ENCODE data around the gene FASTKD3. TPM values are rescaled to one million over a fixed set of nuclear protein-coding genes. Genes with fewer than 3 reads are reported as not detected.
A peak's percentile ranks its signal among the peaks of the same experiment; 100 is the strongest.

FASTKD3 gene
- total and polyA plus RNA-seq, 2 donors: 14.4 to 26.7 TPM

- no peaks in the 10 kb centered on the region for H3K4me1 ChIP-seq (ENCODE audit: control insufficient read depth in 2 of 2, insufficient read depth in 2 of 2, low read length in 2 of 2)
- no peak for DNase-seq (ENCODE audit: low read depth in 6 of 9, low spot score in 9 of 9)
- no peak overlapping the region for H3K4me3 ChIP-seq (ENCODE audit: low read length in 2 of 2)
- WGBS: 96% methylated on average over 18 of the region's 18 CpGs
- no peaks in the 10 kb centered on the region for H3K9me3 ChIP-seq (ENCODE audit: control insufficient read depth in 2 of 2, insufficient read depth in 1 of 2, low read length in 1 of 2)
- H3K27ac ChIP-seq (ENCODE audit: low read depth in 1 of 2, low read length in 1 of 2): no peak overlapping the region
- no peaks in the 10 kb centered on the region for H3K36me3 ChIP-seq (ENCODE audit: control insufficient read depth in 2 of 2, insufficient read depth in 2 of 2, low read length in 1 of 2)
- H3K27me3 ChIP-seq (ENCODE audit: control insufficient read depth in 2 of 2, insufficient read depth in 1 of 2, low read length in 1 of 2): no peaks in the 10 kb centered on the region
Measured at GRCh38 chr5:7824995-7825394, 43.8 kb downstream of the FASTKD3 start.

DNA sequence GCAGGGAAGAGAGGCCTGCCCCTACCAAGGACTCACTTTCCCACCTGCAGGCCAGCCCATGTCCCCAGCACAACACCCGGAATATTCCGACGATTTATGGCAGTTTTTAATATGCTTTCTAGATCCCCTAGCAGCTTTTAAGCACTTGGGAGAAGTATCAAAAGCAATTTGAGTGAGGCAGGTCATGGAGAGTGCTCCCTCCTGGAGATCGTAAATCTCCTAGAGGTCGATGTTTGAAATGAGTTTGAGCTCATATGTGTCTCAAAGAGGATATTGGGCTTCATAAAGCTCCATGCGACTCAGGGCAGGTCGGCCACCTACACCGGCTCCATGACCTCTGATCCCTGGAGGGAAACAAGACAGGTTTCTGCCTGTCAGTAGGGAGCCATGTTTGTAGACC lies 45.2 kb downstream of the FASTKD3 start:
- H3K27me3 ChIP-seq (ENCODE audit: control insufficient read depth in 2 of 2, insufficient read depth in 1 of 2, low read length in 1 of 2): no peaks in the 10 kb centered on the region
- 80% methylated on average over 8 of the region's 8 CpGs for WGBS
- no peaks in the 10 kb centered on the region for H3K36me3 ChIP-seq (ENCODE audit: control insufficient read depth in 2 of 2, insufficient read depth in 2 of 2, low read length in 1 of 2)
- H3K4me1 ChIP-seq (ENCODE audit: control insufficient read depth in 2 of 2, insufficient read depth in 2 of 2, low read length in 2 of 2): no peaks in the 10 kb centered on the region
- no peak for DNase-seq (ENCODE audit: low read depth in 6 of 9, low spot score in 9 of 9)
- H3K9me3 ChIP-seq (ENCODE audit: control insufficient read depth in 2 of 2, insufficient read depth in 1 of 2, low read length in 1 of 2): no peaks in the 10 kb centered on the region
- no peak overlapping the region for H3K4me3 ChIP-seq (ENCODE audit: low read length in 2 of 2)
- no peak overlapping the region for H3K27ac ChIP-seq (ENCODE audit: low read depth in 1 of 2, low read length in 1 of 2)

- DNase-seq (ENCODE audit: low read depth in 6 of 9, low spot score in 9 of 9): no peak
- Histone ChIP-seq H3K4me1 (ENCODE audit: control insufficient read depth in 2 of 2, insufficient read depth in 2 of 2, low read length in 2 of 2) (no peaks in the 10 kb centered on the region), H3K27me3 (ENCODE audit: control insufficient read depth in 2 of 2, insufficient read depth in 1 of 2, low read length in 1 of 2) (no peaks in the 10 kb centered on the region), H3K36me3 (ENCODE audit: control insufficient read depth in 2 of 2, insufficient read depth in 2 of 2, low read length in 1 of 2) (no peaks in the 10 kb centered on the region), H3K9me3 (ENCODE audit: control insufficient read depth in 2 of 2, insufficient read depth in 1 of 2, low read length in 1 of 2) (no peaks in the 10 kb centered on the region), H3K27ac (ENCODE audit: low read depth in 1 of 2, low read length in 1 of 2) (no peak overlapping the region), H3K4me3 (ENCODE audit: low read length in 2 of 2) (no peak overlapping the region)
- 58% methylated on average over 3 of the region's 3 CpGs for WGBS
Measured at GRCh38 chr5:7822449-7822848, 46.4 kb downstream of the FASTKD3 start.

- WGBS: 50% methylated on average over 9 of the region's 9 CpGs
- H3K4me3 ChIP-seq (ENCODE audit: low read length in 2 of 2): no peak overlapping the region
- H3K27me3 ChIP-seq (ENCODE audit: control insufficient read depth in 2 of 2, insufficient read depth in 1 of 2, low read length in 1 of 2): no peaks in the 10 kb centered on the region
- no peaks in the 10 kb centered on the region for H3K4me1 ChIP-seq (ENCODE audit: control insufficient read depth in 2 of 2, insufficient read depth in 2 of 2, low read length in 2 of 2)
- no peak for DNase-seq (ENCODE audit: low read depth in 6 of 9, low spot score in 9 of 9)
- no peaks in the 10 kb centered on the region for H3K9me3 ChIP-seq (ENCODE audit: control insufficient read depth in 2 of 2, insufficient read depth in 1 of 2, low read length in 1 of 2)
- no peaks in the 10 kb centered on the region for H3K36me3 ChIP-seq (ENCODE audit: control insufficient read depth in 2 of 2, insufficient read depth in 2 of 2, low read length in 1 of 2)
- H3K27ac ChIP-seq (ENCODE audit: low read depth in 1 of 2, low read length in 1 of 2): no peak overlapping the region
Measured at GRCh38 chr5:7816535-7816901, 52.3 kb downstream of the FASTKD3 start.

GRCh38 chr5:7815892-7816534 lies 52.8 kb downstream of the FASTKD3 start:
- no peaks in the 10 kb centered on the region for H3K36me3 ChIP-seq (ENCODE audit: control insufficient read depth in 2 of 2, insufficient read depth in 2 of 2, low read length in 1 of 2)

GRCh38 chr5:7814816-7815215 lies 54.0 kb downstream of the FASTKD3 start:
- Histone ChIP-seq H3K27ac (ENCODE audit: low read depth in 1 of 2, low read length in 1 of 2) (no peak overlapping the region), H3K36me3 (ENCODE audit: control insufficient read depth in 2 of 2, insufficient read depth in 2 of 2, low read length in 1 of 2) (no peaks in the 10 kb centered on the region), H3K4me1 (ENCODE audit: control insufficient read depth in 2 of 2, insufficient read depth in 2 of 2, low read length in 2 of 2) (no peaks in the 10 kb centered on the region), H3K4me3 (ENCODE audit: low read length in 2 of 2) (no peak overlapping the region), H3K9me3 (ENCODE audit: control insufficient read depth in 2 of 2, insufficient read depth in 1 of 2, low read length in 1 of 2) (no peaks in the 10 kb centered on the region), H3K27me3 (ENCODE audit: control insufficient read depth in 2 of 2, insufficient read depth in 1 of 2, low read length in 1 of 2) (no peaks in the 10 kb centered on the region)
- DNase-seq (ENCODE audit: low read depth in 6 of 9, low spot score in 9 of 9): no peak
- 96% methylated on average over 10 of the region's 10 CpGs for WGBS

More at GRCh38 chr5:7815892-7816534, 52.8 kb downstream of the FASTKD3 start:
- Histone ChIP-seq H3K27ac (ENCODE audit: low read depth in 1 of 2, low read length in 1 of 2) (no peak overlapping the region), H3K4me3 (ENCODE audit: low read length in 2 of 2) (no peak overlapping the region), H3K27me3 (ENCODE audit: control insufficient read depth in 2 of 2, insufficient read depth in 1 of 2, low read length in 1 of 2) (no peaks in the 10 kb centered on the region), H3K9me3 (ENCODE audit: control insufficient read depth in 2 of 2, insufficient read depth in 1 of 2, low read length in 1 of 2) (no peaks in the 10 kb centered on the region), H3K4me1 (ENCODE audit: control insufficient read depth in 2 of 2, insufficient read depth in 2 of 2, low read length in 2 of 2) (no peaks in the 10 kb centered on the region)
- DNase-seq (ENCODE audit: low read depth in 6 of 9, low spot score in 9 of 9): peak; percentile 3 to 52 (median 17)
- 9% methylated on average over 12 of the region's 12 CpGs for WGBS

- WGBS: 98% methylated on average over 3 of the region's 3 CpGs
- DNase-seq (ENCODE audit: low read depth in 6 of 9, low spot score in 9 of 9): no peak
- H3K36me3 ChIP-seq (ENCODE audit: control insufficient read depth in 2 of 2, insufficient read depth in 2 of 2, low read length in 1 of 2): no peaks in the 10 kb centered on the region
Measured at GRCh38 chr5:7813576-7813975, 55.3 kb downstream of the FASTKD3 start.

GRCh38 chr5:7813007-7813406 lies 55.8 kb downstream of the FASTKD3 start:
- no peaks in the 10 kb centered on the region for H3K36me3 ChIP-seq (ENCODE audit: control insufficient read depth in 2 of 2, insufficient read depth in 2 of 2, low read length in 1 of 2)
- no peaks in the 10 kb centered on the region for H3K4me1 ChIP-seq (ENCODE audit: control insufficient read depth in 2 of 2, insufficient read depth in 2 of 2, low read length in 2 of 2)
- no peaks in the 10 kb centered on the region for H3K27me3 ChIP-seq (ENCODE audit: control insufficient read depth in 2 of 2, insufficient read depth in 1 of 2, low read length in 1 of 2)
- H3K4me3 ChIP-seq (ENCODE audit: low read length in 2 of 2): no peak overlapping the region
- DNase-seq (ENCODE audit: low read depth in 6 of 9, low spot score in 9 of 9): no peak
- H3K27ac ChIP-seq (ENCODE audit: low read depth in 1 of 2, low read length in 1 of 2): no peak overlapping the region
- 93% methylated on average over 2 of the region's 2 CpGs for WGBS
- no peaks in the 10 kb centered on the region for H3K9me3 ChIP-seq (ENCODE audit: control insufficient read depth in 2 of 2, insufficient read depth in 1 of 2, low read length in 1 of 2)

More at GRCh38 chr5:7813576-7813975, 55.3 kb downstream of the FASTKD3 start:
- Histone ChIP-seq H3K27ac (ENCODE audit: low read depth in 1 of 2, low read length in 1 of 2) (no peak overlapping the region), H3K9me3 (ENCODE audit: control insufficient read depth in 2 of 2, insufficient read depth in 1 of 2, low read length in 1 of 2) (no peaks in the 10 kb centered on the region), H3K27me3 (ENCODE audit: control insufficient read depth in 2 of 2, insufficient read depth in 1 of 2, low read length in 1 of 2) (no peaks in the 10 kb centered on the region), H3K4me3 (ENCODE audit: low read length in 2 of 2) (no peak overlapping the region), H3K4me1 (ENCODE audit: control insufficient read depth in 2 of 2, insufficient read depth in 2 of 2, low read length in 2 of 2) (no peaks in the 10 kb centered on the region)

DNA sequence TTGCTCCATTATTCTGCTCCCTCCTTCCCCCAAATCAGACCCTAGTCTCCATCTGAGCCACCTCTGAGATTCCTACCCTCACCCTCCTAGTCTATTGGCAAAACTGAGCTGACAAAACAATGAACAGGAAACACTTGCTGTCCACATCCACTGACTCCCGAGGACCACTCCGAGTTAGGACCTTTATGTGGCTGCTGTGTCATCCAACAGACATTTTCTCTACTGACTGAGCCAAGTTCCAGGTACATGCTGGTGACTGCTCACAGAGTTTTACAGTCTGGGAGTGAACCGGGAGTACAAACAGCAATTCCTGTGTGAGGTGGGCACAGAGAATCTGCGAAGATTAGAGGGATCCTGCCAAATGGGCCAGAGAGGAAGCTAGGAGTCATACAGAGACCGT lies 57.1 kb downstream of the FASTKD3 start:
- Histone ChIP-seq H3K27ac (ENCODE audit: low read depth in 1 of 2, low read length in 1 of 2) (no peak overlapping the region), H3K36me3 (ENCODE audit: control insufficient read depth in 2 of 2, insufficient read depth in 2 of 2, low read length in 1 of 2) (no peaks in the 10 kb centered on the region), H3K4me3 (ENCODE audit: low read length in 2 of 2) (no peak overlapping the region), H3K9me3 (ENCODE audit: control insufficient read depth in 2 of 2, insufficient read depth in 1 of 2, low read length in 1 of 2) (no peaks in the 10 kb centered on the region), H3K27me3 (ENCODE audit: control insufficient read depth in 2 of 2, insufficient read depth in 1 of 2, low read length in 1 of 2) (no peaks in the 10 kb centered on the region), H3K4me1 (ENCODE audit: control insufficient read depth in 2 of 2, insufficient read depth in 2 of 2, low read length in 2 of 2) (no peaks in the 10 kb centered on the region)
- no peak for DNase-seq (ENCODE audit: low read depth in 6 of 9, low spot score in 9 of 9)
- 56% methylated on average over 5 of the region's 5 CpGs for WGBS
